Right cardiac atrium (tissue), 5 donors: ENCODE results near the gene SIRT4. TPM values are rescaled to one million over a fixed set of nuclear protein-coding genes. Genes with fewer than 3 reads are reported as not detected.
A peak's percentile ranks its signal among the peaks of the same experiment; 100 is the strongest.

Source experiments
- ATAC-seq, 2 donors: fragments of 200-7000 bp; cut with Tn5 transposase; one replicate each; pipeline versions ENCODE4 v1.8.0 to v1.9.1; 2020; ENCODE audit warnings: moderate library complexity in 2 of 2, mild to moderate bottlenecking in 1 of 2
- DNase-seq, 3 donors: peaks; one replicate each; pipeline ENCODE4 v3.0.0-alpha.2; 2020
- H3K27ac ChIP-seq: one replicate; pipeline ENCODE4 v1.5.1; 2013; ENCODE audit warnings: mild to moderate bottlenecking, low read length, control low read depth, moderate library complexity
- H3K27me3 ChIP-seq: one replicate; pipeline ENCODE4 v1.6.1; 2013; ENCODE audit not compliant: control insufficient read depth, insufficient read depth
- H3K4me1 ChIP-seq: one replicate; pipeline ENCODE4 v1.6.1; 2013; ENCODE audit warnings: low read length; ENCODE audit not compliant: control insufficient read depth, insufficient read depth
- H3K4me3 ChIP-seq: one replicate; pipeline ENCODE4 v1.5.1; 2013; ENCODE audit warnings: low read length, control low read depth
- H3K9me3 ChIP-seq: one replicate; pipeline ENCODE4 v1.6.1; 2013; ENCODE audit warnings: low read length; ENCODE audit not compliant: control insufficient read depth
- WGBS: extraction: QIAGEN DNeasy Blood & Tissue Kit; methylation state at CpG from one replicate; pipeline ENCODE4 v1.1.7; 2013; 5-methylcytosine and 5-hydroxymethylcytosine counted together
- intact Hi-C, 4 donors: fragments of 100-400 bp; cut with DNase I; formaldehyde crosslinking; loops; one replicate each; pipeline versions ENCODE4 v1.11.0 to v1.14.0; 2022 to 2023
- polyA plus RNA-seq: library from polyadenylated mRNA; stranded (reverse); fragments of 200-250 nt; gene quantifications from one replicate; pipeline ENCODE4 v1.2.3, GENCODE V29; 2013
- total RNA-seq, 4 donors: library from RNA; stranded (reverse); fragmentation: NEBNext Ultra II Directional; extraction: Animal tissue kit (Norgen Biotek cat#: 25700); gene quantifications; one replicate each; pipeline ENCODE4 v1.2.1, GENCODE V29; 2021
- donor health status: healthy with polysubstance abuse.
- donor health status: DM: no; HTN: yes; CAD: no.
- donor health status: DM: no; HTN: no; CAD: no.
- donor health status: DM: no; HTN: yes; CAD: no; lungs with severe emphysema.
- donor health status: DM: yes; HTN: yes; CAD: no.

The SIRT4 gene
- total and polyA plus RNA-seq, 5 donors, result 3.0 to 6.9 (median 6.0) TPM

GRCh38 chr12:120353556-120354317 lies 51.6 kb downstream of the SIRT4 start:
- intact Hi-C loops, result no loop called here
- 90% methylated on average over 4 of the region's 4 CpGs for WGBS
- no peaks in the 10 kb centered on the region for H3K4me1 ChIP-seq
- no peaks in the 10 kb centered on the region for H3K27me3 ChIP-seq
- H3K27ac ChIP-seq, result no peak overlapping the region
- no peak overlapping the region for H3K4me3 ChIP-seq
- H3K9me3 ChIP-seq, result no peaks in the 10 kb centered on the region
- DNase-seq (no peak), ATAC-seq (no peak)

- Histone ChIP-seq H3K4me3 (no peak overlapping the region), H3K4me1 (no peaks in the 10 kb centered on the region), H3K27ac (no peak overlapping the region), H3K9me3 (no peaks in the 10 kb centered on the region), H3K27me3 (no peaks in the 10 kb centered on the region)
- WGBS, result 55% methylated on average over 13 of the region's 13 CpGs
- DNase-seq (peak; percentile 73 to 87 (median 86)), ATAC-seq (peak; percentile 86 to 89)
- intact Hi-C loops, result loop anchor here in 3 of 4 donors (2.0 to 5.0 kb wide), 3 partner anchors 71 to 76 kb away; no protein-coding TSS in a partner anchor
Measured at GRCh38 chr12:120356567-120357030, 54.5 kb downstream of the SIRT4 start.

GRCh38 chr12:120357104-120357503 lies 55.0 kb downstream of the SIRT4 start:
- intact Hi-C loops, result loop anchor here in 3 of 4 donors (2.0 to 5.0 kb wide), 3 partner anchors 70 to 76 kb away; no protein-coding TSS in a partner anchor
- no peak overlapping the region for H3K4me3 ChIP-seq
- H3K27ac ChIP-seq, result no peak overlapping the region
- no peak for DNase-seq
- H3K27me3 ChIP-seq, result no peaks in the 10 kb centered on the region
- no peaks in the 10 kb centered on the region for H3K4me1 ChIP-seq
- 79% methylated on average over 5 of the region's 5 CpGs for WGBS
- no peaks in the 10 kb centered on the region for H3K9me3 ChIP-seq
- ATAC-seq, result no peak

GRCh38 chr12:120358412-120359100 lies 56.4 kb downstream of the SIRT4 start:
- no peaks in the 10 kb centered on the region for H3K27me3 ChIP-seq
- ATAC-seq (no peak), DNase-seq (no peak)
- no peak overlapping the region for H3K4me3 ChIP-seq
- intact Hi-C loops, result loop anchor here in 3 of 4 donors (2.0 to 5.0 kb wide), 3 partner anchors 69 to 74 kb away; no protein-coding TSS in a partner anchor
- H3K9me3 ChIP-seq, result no peaks in the 10 kb centered on the region
- WGBS, result 59% methylated on average over 19 of the region's 19 CpGs
- no peak overlapping the region for H3K27ac ChIP-seq
- H3K4me1 ChIP-seq, result no peaks in the 10 kb centered on the region

GRCh38 chr12:120359128-120359527 lies 57.0 kb downstream of the SIRT4 start:
- H3K27ac ChIP-seq, result no peak overlapping the region
- H3K4me1 ChIP-seq, result no peaks in the 10 kb centered on the region
- DNase-seq (no peak), ATAC-seq (no peak)
- WGBS, result 90% methylated on average over 1 of the region's 1 CpG
- no peak overlapping the region for H3K4me3 ChIP-seq
- no peaks in the 10 kb centered on the region for H3K9me3 ChIP-seq
- intact Hi-C loops, result loop anchor here in 3 of 4 donors (2.0 to 5.0 kb wide), 3 partner anchors 68 to 73 kb away; no protein-coding TSS in a partner anchor
- no peaks in the 10 kb centered on the region for H3K27me3 ChIP-seq

- Histone ChIP-seq H3K27me3 (no peaks in the 10 kb centered on the region), H3K27ac (no peak overlapping the region), H3K9me3 (no peaks in the 10 kb centered on the region), H3K4me1 (no peaks in the 10 kb centered on the region), H3K4me3 (peak overlapping the region; percentile 51)
- DNase-seq (peak; percentile 74 to 90 (median 89)), ATAC-seq (peak; percentile 70 to 80)
- WGBS, result 6% methylated on average over 56 of the region's 56 CpGs
- intact Hi-C loops, result no loop called here
Measured at GRCh38 chr12:120361506-120362208, 59.5 kb downstream of the SIRT4 start.

Other genes with a start within 250 kb of the SIRT4 start
- 10 to 100 TPM; 21.3 to 32.0 (median 25.2) TPM for gene RAB35, start 185.6 kb upstream of the SIRT4 start, total RNA-seq
- 20.1 TPM for gene RAB35, start 185.6 kb upstream of the SIRT4 start, polyA plus RNA-seq
- gene GCN1, start 107.6 kb upstream of the SIRT4 start, total RNA-seq, result 10 to 100 TPM; 32.9 to 41.4 (median 35.5) TPM
- 10.6 TPM for gene GCN1, start 107.6 kb upstream of the SIRT4 start, polyA plus RNA-seq
- gene RPLP0, start 101.2 kb upstream of the SIRT4 start, total RNA-seq, result 1,000 to 10,000 TPM in 1 of 4 donors, 100 to 1,000 TPM in 3; 800 to 1,173 (median 979) TPM
- gene RPLP0, start 101.2 kb upstream of the SIRT4 start, polyA plus RNA-seq, result 1,119 TPM
- gene PXN, start 36.6 kb upstream of the SIRT4 start, total RNA-seq, result 10 to 100 TPM; 67.8 to 89.8 (median 80.2) TPM
- gene PXN, start 36.6 kb upstream of the SIRT4 start, polyA plus RNA-seq, result 77.3 TPM
- over 10,000 TPM; 12,754 to 31,201 (median 26,788) TPM for gene RNU4-2, start 10.4 kb upstream of the SIRT4 start, total RNA-seq
- gene RNU4-2, start 10.4 kb upstream of the SIRT4 start, polyA plus RNA-seq, result not detected
- 1,000 to 10,000 TPM; 1,094 to 5,230 (median 2,674) TPM for gene RNU4-1, start 9.1 kb upstream of the SIRT4 start, total RNA-seq
- not detected for gene RNU4-1, start 9.1 kb upstream of the SIRT4 start, polyA plus RNA-seq
- not detected for gene PLA2G1B, start 25.5 kb downstream of the SIRT4 start, total RNA-seq
- gene PLA2G1B, start 25.5 kb downstream of the SIRT4 start, polyA plus RNA-seq, result not detected
- 10 to 100 TPM in 1 of 4 donors, 1 to 10 TPM in 3; 3.0 to 10.7 (median 5.1) TPM for gene MSI1, start 66.8 kb downstream of the SIRT4 start, total RNA-seq
- 2.1 TPM for gene MSI1, start 66.8 kb downstream of the SIRT4 start, polyA plus RNA-seq
- 100 to 1,000 TPM; 132 to 197 (median 183) TPM for gene COX6A1, start 135.8 kb downstream of the SIRT4 start, total RNA-seq
- 553 TPM for gene COX6A1, start 135.8 kb downstream of the SIRT4 start, polyA plus RNA-seq
- gene TRIAP1, start 144.1 kb downstream of the SIRT4 start, total RNA-seq, result 10 to 100 TPM; 11.5 to 16.2 (median 12.8) TPM
- gene TRIAP1, start 144.1 kb downstream of the SIRT4 start, polyA plus RNA-seq, result 16.8 TPM
- 10 to 100 TPM; 14.1 to 16.2 (median 15.5) TPM for gene GATC, start 144.1 kb downstream of the SIRT4 start, total RNA-seq
- gene GATC, start 144.1 kb downstream of the SIRT4 start, polyA plus RNA-seq, result 7.2 TPM
- gene SRSF9, start 167.4 kb downstream of the SIRT4 start, total RNA-seq, result 10 to 100 TPM; 43.5 to 59.5 (median 47.9) TPM
- gene SRSF9, start 167.4 kb downstream of the SIRT4 start, polyA plus RNA-seq, result 40.3 TPM
- 100 to 1,000 TPM; 164 to 299 (median 224) TPM for gene DYNLL1, start 193.8 kb downstream of the SIRT4 start, total RNA-seq
- 350 TPM for gene DYNLL1, start 193.8 kb downstream of the SIRT4 start, polyA plus RNA-seq
- 10 to 100 TPM; 26.2 to 30.6 (median 27.6) TPM for gene COQ5, start 226.8 kb downstream of the SIRT4 start, total RNA-seq
- 40.5 TPM for gene COQ5, start 226.8 kb downstream of the SIRT4 start, polyA plus RNA-seq
- 100 to 1,000 TPM; 235 to 259 (median 237) TPM for gene RNF10, start 232.0 kb downstream of the SIRT4 start, total RNA-seq
- gene RNF10, start 232.0 kb downstream of the SIRT4 start, polyA plus RNA-seq, result 281 TPM